HepG2 (cell line): Measurements from ENCODE around the gene NFX1. TPM values are rescaled to one million over a fixed set of nuclear protein-coding genes. Genes with fewer than 3 reads are reported as not detected.
A peak's percentile ranks its signal among the peaks of the same experiment; 100 is the strongest.

Experiments
- ARID5B ChIP-seq: IDR thresholded peaks from 2 replicates; pipeline ENCODE4 v1.4.0; 2020; ENCODE audit warnings: mild to moderate bottlenecking, missing genetic modification reagents
- ARNT2 ChIP-seq: sonication (generic); formaldehyde crosslinking; IDR thresholded peaks from 2 replicates; pipeline ENCODE4 v1.8.0; 2022; ENCODE audit warnings: mild to moderate bottlenecking, low read depth, missing genetic modification reagents, moderate library complexity
- FOXK2 ChIP-seq: fragments of 450-650 bp; IDR thresholded peaks from 2 replicates; pipeline ENCODE4 v1.6.1; 2016
- GATA4 ChIP-seq: sonication (generic); IDR thresholded peaks from 2 replicates; pipeline ENCODE4 v1.6.1; 2016; ENCODE audit warnings: antibody characterized with exemption, low read depth, borderline replicate concordance
- KDM3A ChIP-seq: IDR thresholded peaks from 2 replicates; pipeline ENCODE4 v1.6.1; 2018; ENCODE audit warnings: low read depth, missing compliant biosample characterization
- MED1 ChIP-seq: sonication (generic); formaldehyde crosslinking; IDR thresholded peaks from 2 replicates; pipeline ENCODE4 v1.4.0; 2020; ENCODE audit warnings: missing genetic modification reagents
- MIER3 ChIP-seq: IDR thresholded peaks from 2 replicates; pipeline ENCODE4 v1.6.1; 2016; ENCODE audit warnings: missing compliant biosample characterization, borderline replicate concordance
- NCOA5 ChIP-seq: sonication (generic); formaldehyde crosslinking; IDR thresholded peaks from 2 replicates; pipeline ENCODE4 v1.4.0; 2020; ENCODE audit warnings: missing genetic modification reagents
- PAWR ChIP-seq: sonication (generic); formaldehyde crosslinking; IDR thresholded peaks from 2 replicates; pipeline ENCODE4 v1.4.0; 2020; ENCODE audit warnings: missing genetic modification reagents, mild to moderate bottlenecking, borderline replicate concordance
- SMAD1 ChIP-seq: sonication (generic); formaldehyde crosslinking; IDR thresholded peaks from 2 replicates; pipeline ENCODE4 v1.4.0; 2020; ENCODE audit warnings: missing genetic modification reagents, low read depth, mild to moderate bottlenecking, borderline replicate concordance
- SMAD9 ChIP-seq: sonication (generic); formaldehyde crosslinking; IDR thresholded peaks from 2 replicates; pipeline ENCODE4 v1.5.1; 2020; ENCODE audit warnings: mild to moderate bottlenecking, missing genetic modification reagents
- SP1 ChIP-seq, 2 experiments: fragments of 450-650 bp in 1 of 2; sonication (generic) in 1 of 2; formaldehyde crosslinking in 1 of 2; IDR thresholded peaks; 2 replicates each; pipeline versions ENCODE4 v1.4.0 to v1.6.1; 2016 to 2020; ENCODE audit warnings: missing genetic modification reagents in 1 of 2
- TFAP4 ChIP-seq: sonication (generic); IDR thresholded peaks from 2 replicates; pipeline ENCODE4 v1.6.1; 2016; ENCODE audit warnings: low read depth, borderline replicate concordance
- TFDP1 ChIP-seq: IDR thresholded peaks from 2 replicates; pipeline ENCODE4 v1.6.1; 2016; ENCODE audit warnings: missing compliant biosample characterization, missing genetic modification reagents, borderline replicate concordance
- YY1 ChIP-seq: IDR thresholded peaks from 2 replicates; pipeline ENCODE4 v1.6.1; 2011; ENCODE audit warnings: low read length, low read depth, moderate library complexity, mild to moderate bottlenecking; ENCODE audit not compliant: insufficient read depth, insufficient replicate concordance
- ZBTB7B ChIP-seq: sonication (generic); formaldehyde crosslinking; IDR thresholded peaks from 2 replicates; pipeline ENCODE4 v1.4.0; 2020; ENCODE audit warnings: missing genetic modification reagents
- ZMYM2 ChIP-seq: sonication (generic); formaldehyde crosslinking; IDR thresholded peaks from 2 replicates; pipeline ENCODE4 v1.8.0; 2022; ENCODE audit warnings: mild to moderate bottlenecking, missing genetic modification reagents
- ZNF235 ChIP-seq: sonication (generic); formaldehyde crosslinking; IDR thresholded peaks from 2 replicates; pipeline ENCODE4 v1.8.1; 2023; ENCODE audit warnings: mild to moderate bottlenecking, missing genetic modification reagents, borderline replicate concordance
- ZNF33A ChIP-seq: sonication (generic); formaldehyde crosslinking; IDR thresholded peaks from 2 replicates; pipeline ENCODE4 v1.5.1; 2020; ENCODE audit warnings: missing genetic modification reagents, mild to moderate bottlenecking, moderate library complexity, borderline replicate concordance
- ZNF567 ChIP-seq: sonication (generic); formaldehyde crosslinking; IDR thresholded peaks from 2 replicates; pipeline ENCODE4 v1.8.1; 2023; ENCODE audit warnings: mild to moderate bottlenecking, missing genetic modification reagents, borderline replicate concordance
- ZNF749 ChIP-seq: sonication (generic); formaldehyde crosslinking; IDR thresholded peaks from 2 replicates; pipeline ENCODE4 v1.8.0; 2022; ENCODE audit warnings: mild to moderate bottlenecking, missing genetic modification reagents, moderate library complexity, borderline replicate concordance
- ZNF761 ChIP-seq: sonication (generic); formaldehyde crosslinking; conservative IDR thresholded peaks from 2 replicates; pipeline ENCODE4 v1.4.0; 2020; ENCODE audit warnings: mild to moderate bottlenecking, missing genetic modification reagents
- ZNF83 ChIP-seq: sonication (generic); formaldehyde crosslinking; IDR thresholded peaks from 2 replicates; pipeline ENCODE4 v1.4.0; 2020; ENCODE audit warnings: missing genetic modification reagents, mild to moderate bottlenecking, borderline replicate concordance
- polyA plus RNA-seq, 8 experiments: library from polyadenylated mRNA; depleted of rRNA in 3 of 8; stranded (reverse) in 7 of 8; unstranded in 1 of 8; fragments of >200 nt; fragmentation: Illumina TruSeq in 4 of 8; extraction: Trizol in 4 of 8; gene quantifications; 2 replicates each; pipeline versions ENCODE4 v1.2.1 to v1.2.3, GENCODE V29; 2011 to 2016; ENCODE audit warnings: low read depth in 4 of 8, missing spikeins in 1 of 8, mixed read lengths in 1 of 8; ENCODE audit not compliant: insufficient read depth in 1 of 8
- total RNA-seq, 5 experiments: library from RNA; depleted of rRNA; stranded (reverse); fragments of >200 nt; fragmentation: Illumina TruSeq; extraction: Trizol; gene quantifications; 2 replicates each; pipeline ENCODE4 v1.2.3, GENCODE V29; 2016; ENCODE audit warnings: low read depth in 1 of 5

The NFX1 gene
- total and polyA plus RNA-seq, 2 of the 13 experiments (the other 11 are each of a cell fraction or from before 2014, with no cell fraction given) = 23.9 to 27.5 TPM

- peak; percentile 90 for TF ChIP-seq TFDP1 (CRISPR knock-in tag)
- no peak for TF ChIP-seq PAWR
- TF ChIP-seq NCOA5 = no peak
- peak; percentile 68 for TF ChIP-seq ZNF235 (CRISPR knock-in tag)
- no peak; the same call in 1 of the 2 replicates for TF ChIP-seq ZBTB7B
- TF ChIP-seq ZNF33A (CRISPR knock-in tag) = no peak
- TF ChIP-seq MIER3 (CRISPR knock-in tag) = peak; percentile 84; the same call in 1 of the 2 replicates
- TF ChIP-seq ARID5B (CRISPR knock-in tag) = peak; percentile 71; the same call in 1 of the 2 replicates
- TF ChIP-seq GATA4 = peak; percentile 39; the same call in 1 of the 2 replicates
- peak; percentile 82; the same call in 1 of the 2 replicates for TF ChIP-seq SMAD1 (CRISPR knock-in tag)
- TF ChIP-seq ZMYM2 (CRISPR knock-in tag) = no peak
- TF ChIP-seq TFAP4 = peak; percentile 44; the same call in 1 of the 2 replicates
- TF ChIP-seq SMAD9 = peak; percentile 60; the same call in 1 of the 2 replicates
- peak; percentile 89 for TF ChIP-seq MED1
- peak; percentile 77 for TF ChIP-seq ARNT2 (CRISPR knock-in tag)
- TF ChIP-seq SP1 (IDR thresholded peaks at IDR 0.05) = no peak
- TF ChIP-seq SP1 (CRISPR knock-in tag; IDR thresholded peaks at IDR 0.05) = peak; percentile 68
- no peak for TF ChIP-seq ZNF567 (CRISPR knock-in tag)
- no peak for TF ChIP-seq ZNF749 (CRISPR knock-in tag)
- TF ChIP-seq ZNF761 (CRISPR knock-in tag) = peak; percentile 89; the same call in 1 of the 2 replicates
- peak; percentile 77 for TF ChIP-seq YY1
- peak; percentile 95 for TF ChIP-seq FOXK2
- TF ChIP-seq ZNF83 (CRISPR knock-in tag) = no peak; the same call in 1 of the 2 replicates
- TF ChIP-seq KDM3A (CRISPR knock-in tag) = peak; percentile 70
Measured at GRCh38 chr9:33290247-33291030, at the start of gene NFX1 (continued).
